GM13976 (cell line): ENCODE results near the gene SHCBP1.

ENCODE experiments used
- DNase-seq: peaks from one replicate; pipeline ENCODE4 v3.0.0; 2012; ENCODE audit warnings: low spot score
- in situ Hi-C: fragments of 300-500 bp; cut with MboI; formaldehyde crosslinking; loops from one replicate; pipeline ENCODE4 v1.12.0; 2022; ENCODE audit warnings: low sequenced_read_pairs, mixed read lengths, inconsistent platforms; ENCODE audit not compliant: unreplicated experiment
- TF ChIP-seq, protein P1 (sequence below): IDR thresholded peaks from 2 replicates; pipeline ENCODE4 v1.5.1; 2012; ENCODE audit warnings: borderline replicate concordance, mild to moderate bottlenecking; ENCODE audit not compliant: insufficient read depth; ENCODE audit errors: extremely low read depth, missing control alignments, control extremely low read depth

The SHCBP1 gene

DNA sequence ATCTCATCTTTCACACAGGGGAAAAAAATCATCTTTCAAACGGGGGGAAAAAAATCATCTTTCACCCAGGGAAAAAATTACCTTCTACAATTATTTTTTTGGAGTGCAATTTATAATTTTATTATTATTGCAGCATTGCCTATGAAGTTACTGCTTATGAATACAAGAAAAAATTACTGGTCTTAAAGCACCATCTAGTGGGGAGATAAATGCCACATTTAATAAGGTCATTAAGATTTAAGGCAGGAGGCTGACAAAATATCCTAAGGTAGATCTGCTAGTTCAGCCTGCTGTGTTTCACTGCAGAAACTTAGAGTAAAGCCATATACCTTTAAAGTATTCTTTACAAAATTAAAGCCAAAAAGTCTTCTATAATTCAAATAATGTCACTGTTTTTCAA lies 13.7 kb downstream of the SHCBP1 start:
- in situ Hi-C loops, result no loop called here
- TF ChIP-seq, protein P1, sequence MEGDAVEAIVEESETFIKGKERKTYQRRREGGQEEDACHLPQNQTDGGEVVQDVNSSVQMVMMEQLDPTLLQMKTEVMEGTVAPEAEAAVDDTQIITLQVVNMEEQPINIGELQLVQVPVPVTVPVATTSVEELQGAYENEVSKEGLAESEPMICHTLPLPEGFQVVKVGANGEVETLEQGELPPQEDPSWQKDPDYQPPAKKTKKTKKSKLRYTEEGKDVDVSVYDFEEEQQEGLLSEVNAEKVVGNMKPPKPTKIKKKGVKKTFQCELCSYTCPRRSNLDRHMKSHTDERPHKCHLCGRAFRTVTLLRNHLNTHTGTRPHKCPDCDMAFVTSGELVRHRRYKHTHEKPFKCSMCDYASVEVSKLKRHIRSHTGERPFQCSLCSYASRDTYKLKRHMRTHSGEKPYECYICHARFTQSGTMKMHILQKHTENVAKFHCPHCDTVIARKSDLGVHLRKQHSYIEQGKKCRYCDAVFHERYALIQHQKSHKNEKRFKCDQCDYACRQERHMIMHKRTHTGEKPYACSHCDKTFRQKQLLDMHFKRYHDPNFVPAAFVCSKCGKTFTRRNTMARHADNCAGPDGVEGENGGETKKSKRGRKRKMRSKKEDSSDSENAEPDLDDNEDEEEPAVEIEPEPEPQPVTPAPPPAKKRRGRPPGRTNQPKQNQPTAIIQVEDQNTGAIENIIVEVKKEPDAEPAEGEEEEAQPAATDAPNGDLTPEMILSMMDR, result peak; percentile 12
- DNase-seq, result no peak

DNA sequence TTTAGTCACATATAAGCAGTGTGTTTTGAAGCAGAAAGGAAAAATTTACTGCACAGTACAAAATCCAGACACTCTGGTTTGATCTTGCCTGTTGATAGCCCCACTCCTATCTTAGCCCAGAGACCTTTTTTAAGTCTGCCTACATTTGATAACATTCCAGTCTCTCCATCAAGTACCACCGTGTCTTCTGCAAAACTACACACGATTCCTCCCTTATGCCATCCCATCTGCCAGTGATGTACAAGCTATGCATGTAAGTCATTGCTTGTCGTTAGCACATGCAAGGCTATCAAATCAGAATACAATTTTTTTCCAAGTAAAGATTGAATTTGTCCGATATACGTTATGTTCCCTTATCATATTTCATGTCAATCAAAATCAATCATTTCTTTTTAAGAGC lies 14.9 kb downstream of the SHCBP1 start:
- DNase-seq, result no peak
- TF ChIP-seq, protein P1, result no peak
- in situ Hi-C loops, result no loop called here

DNA sequence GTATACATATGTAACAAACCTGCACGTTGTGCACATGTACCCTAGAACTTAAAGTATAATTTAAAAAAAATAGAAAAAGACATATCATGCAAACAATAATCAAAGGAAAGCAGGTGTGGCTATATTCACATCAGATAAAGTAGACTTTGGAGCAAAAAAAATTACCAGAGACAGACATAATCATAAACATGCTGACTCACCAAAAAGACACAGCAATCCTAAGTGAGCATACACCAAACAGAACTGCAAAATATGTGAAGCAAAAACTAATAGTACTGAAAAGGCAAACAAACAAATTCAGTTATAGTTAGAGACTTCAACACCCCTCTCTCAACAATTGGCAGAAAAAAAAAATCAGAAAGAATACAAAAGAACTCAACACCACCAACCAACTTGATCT lies 29.9 kb downstream of the SHCBP1 start:
- TF ChIP-seq, protein P1, result no peak
- in situ Hi-C loops, result no loop called here
- no peak for DNase-seq

DNA sequence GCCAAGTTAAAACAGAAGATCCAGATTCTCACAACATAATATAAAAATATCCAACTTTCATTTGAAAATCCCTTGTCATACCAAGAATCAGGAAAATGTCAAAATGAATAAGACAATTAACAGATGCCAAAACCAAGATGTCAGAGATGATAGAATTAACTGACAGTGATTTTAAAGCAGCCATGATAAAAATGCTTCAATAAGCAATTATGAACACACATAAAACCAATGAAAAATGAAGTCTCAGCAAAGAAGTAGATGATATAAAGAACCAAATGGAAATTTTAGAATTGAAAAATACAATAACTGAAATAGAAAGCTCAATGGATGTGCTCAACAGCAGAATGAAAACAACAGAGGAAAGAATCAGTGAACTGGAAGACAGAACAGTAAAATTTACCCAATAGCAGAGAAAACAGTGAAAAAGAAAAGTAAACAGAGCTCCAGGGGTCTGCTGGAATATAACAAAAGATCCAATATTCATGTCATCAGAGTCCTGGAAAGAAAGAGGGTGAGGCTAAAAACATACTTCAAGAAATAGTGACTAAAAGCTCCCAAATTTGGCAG lies 35.1 kb downstream of the SHCBP1 start:
- TF ChIP-seq, protein P1, result no peak
- in situ Hi-C loops, result no loop called here
- no peak for DNase-seq

DNA sequence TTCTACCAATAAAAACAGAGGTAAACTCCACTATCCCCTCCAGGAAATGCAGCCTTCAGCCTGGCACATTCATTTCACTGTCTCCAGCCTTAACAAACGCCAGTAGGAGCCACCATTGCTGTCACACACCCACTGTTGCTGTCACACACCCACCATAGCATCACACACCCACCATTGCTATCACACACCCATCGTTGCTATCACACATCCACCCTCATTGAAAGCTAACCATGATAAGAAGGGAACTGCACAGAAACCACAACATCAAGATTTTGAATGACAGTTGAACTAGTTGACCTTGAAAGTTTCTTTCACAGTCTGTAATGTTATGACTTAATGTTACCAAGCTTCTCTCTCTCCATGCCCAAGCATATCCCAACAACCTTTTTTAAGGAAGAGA lies 38.1 kb downstream of the SHCBP1 start:
- no peak for DNase-seq
- TF ChIP-seq, protein P1, result no peak
- in situ Hi-C loops, result no loop called here

GRCh38 chr16:46582313-46582712 lies 38.9 kb downstream of the SHCBP1 start:
- in situ Hi-C loops, result no loop called here
- no peak for DNase-seq
- TF ChIP-seq, protein P1, result no peak

GRCh38 chr16:46577988-46578579 lies 43.1 kb downstream of the SHCBP1 start:
- no peak for DNase-seq
- TF ChIP-seq, protein P1, result no peak
- in situ Hi-C loops, result no loop called here
